HepG2 (cell line): ENCODE results near the gene FJX1. TPM values are rescaled to one million over a fixed set of nuclear protein-coding genes. Genes with fewer than 3 reads are reported as not detected.

Experiments used
- ADNP ChIP-seq: sonication (generic); formaldehyde crosslinking; IDR thresholded peaks from 2 replicates; pipeline ENCODE4 v1.4.0; 2020; ENCODE audit warnings: missing genetic modification reagents
- ARID4A ChIP-seq: sonication (generic); formaldehyde crosslinking; IDR thresholded peaks from 2 replicates; pipeline ENCODE4 v1.5.0; 2020; ENCODE audit warnings: mild to moderate bottlenecking, missing genetic modification reagents, borderline replicate concordance
- DMAP1 ChIP-seq: IDR thresholded peaks from 2 replicates; pipeline ENCODE4 v1.6.1; 2016
- E2F1 ChIP-seq: sonication (generic); formaldehyde crosslinking; IDR thresholded peaks from 2 replicates; pipeline ENCODE4 v1.5.0; 2020; ENCODE audit warnings: missing genetic modification reagents
- MLXIP ChIP-seq: sonication (generic); formaldehyde crosslinking; IDR thresholded peaks from 2 replicates; pipeline ENCODE4 v1.9.0; 2021; ENCODE audit warnings: missing genetic modification reagents, borderline replicate concordance
- NR2F2 ChIP-seq: IDR thresholded peaks from 2 replicates; pipeline ENCODE4 v1.6.1; 2012; ENCODE audit warnings: low read depth, inconsistent platforms, borderline replicate concordance
- NRL ChIP-seq: sonication (generic); formaldehyde crosslinking; IDR thresholded peaks from 2 replicates; pipeline ENCODE4 v1.5.0; 2020; ENCODE audit warnings: missing genetic modification reagents, mild to moderate bottlenecking, moderate library complexity, borderline replicate concordance
- REPIN1 ChIP-seq: sonication (generic); formaldehyde crosslinking; IDR thresholded peaks from 2 replicates; pipeline ENCODE4 v1.8.0; 2022; ENCODE audit warnings: missing genetic modification reagents, low read depth, mild to moderate bottlenecking, borderline replicate concordance
- SIX1 ChIP-seq: sonication (generic); formaldehyde crosslinking; IDR thresholded peaks from 2 replicates; pipeline ENCODE4 v1.4.0; 2020; ENCODE audit warnings: missing genetic modification reagents, borderline replicate concordance
- ZBTB1 ChIP-seq: sonication (generic); formaldehyde crosslinking; IDR thresholded peaks from 2 replicates; pipeline ENCODE4 v1.4.0; 2020; ENCODE audit warnings: missing genetic modification reagents, borderline replicate concordance
- ZMYM2 ChIP-seq: sonication (generic); formaldehyde crosslinking; IDR thresholded peaks from 2 replicates; pipeline ENCODE4 v1.8.0; 2022; ENCODE audit warnings: mild to moderate bottlenecking, missing genetic modification reagents
- ZNF263 ChIP-seq: sonication (generic); formaldehyde crosslinking; IDR thresholded peaks from 2 replicates; pipeline ENCODE4 v1.4.0; 2020; ENCODE audit warnings: missing genetic modification reagents
- ZNF530 ChIP-seq: sonication (generic); formaldehyde crosslinking; IDR thresholded peaks from 2 replicates; pipeline ENCODE4 v1.5.0; 2020; ENCODE audit warnings: low read depth, mild to moderate bottlenecking, missing genetic modification reagents
- ZNF737 ChIP-seq: sonication (generic); formaldehyde crosslinking; IDR thresholded peaks from 2 replicates; pipeline ENCODE4 v1.5.0; 2020; ENCODE audit warnings: missing genetic modification reagents, mild to moderate bottlenecking, borderline replicate concordance
- polyA plus RNA-seq, 8 experiments: library from polyadenylated mRNA; depleted of rRNA in 3 of 8; stranded (reverse) in 7 of 8; unstranded in 1 of 8; fragments of >200 nt; fragmentation: Illumina TruSeq in 4 of 8; extraction: Trizol in 4 of 8; gene quantifications; 2 replicates each; pipeline versions ENCODE4 v1.2.1 to v1.2.3, GENCODE V29; 2011 to 2016; ENCODE audit warnings: low read depth in 4 of 8, missing spikeins in 1 of 8, mixed read lengths in 1 of 8; ENCODE audit not compliant: insufficient read depth in 1 of 8
- total RNA-seq, 5 experiments: library from RNA; depleted of rRNA; stranded (reverse); fragments of >200 nt; fragmentation: Illumina TruSeq; extraction: Trizol; gene quantifications; 2 replicates each; pipeline ENCODE4 v1.2.3, GENCODE V29; 2016; ENCODE audit warnings: low read depth in 1 of 5
- TF ChIP-seq, protein P1 (sequence below): sonication (generic); formaldehyde crosslinking; IDR thresholded peaks from 2 replicates; pipeline ENCODE4 v1.4.0; 2020; ENCODE audit warnings: missing genetic modification reagents
- TF ChIP-seq, protein P2 (sequence below): IDR thresholded peaks from 2 replicates; pipeline ENCODE4 v1.6.1; 2016; ENCODE audit warnings: missing compliant biosample characterization, missing genetic modification reagents, borderline replicate concordance

The FJX1 gene
- total and polyA plus RNA-seq, 2 of the 13 experiments (the other 11 are each of a cell fraction or from before 2014, with no cell fraction given) = 0.40 to 0.82 TPM

DNA sequence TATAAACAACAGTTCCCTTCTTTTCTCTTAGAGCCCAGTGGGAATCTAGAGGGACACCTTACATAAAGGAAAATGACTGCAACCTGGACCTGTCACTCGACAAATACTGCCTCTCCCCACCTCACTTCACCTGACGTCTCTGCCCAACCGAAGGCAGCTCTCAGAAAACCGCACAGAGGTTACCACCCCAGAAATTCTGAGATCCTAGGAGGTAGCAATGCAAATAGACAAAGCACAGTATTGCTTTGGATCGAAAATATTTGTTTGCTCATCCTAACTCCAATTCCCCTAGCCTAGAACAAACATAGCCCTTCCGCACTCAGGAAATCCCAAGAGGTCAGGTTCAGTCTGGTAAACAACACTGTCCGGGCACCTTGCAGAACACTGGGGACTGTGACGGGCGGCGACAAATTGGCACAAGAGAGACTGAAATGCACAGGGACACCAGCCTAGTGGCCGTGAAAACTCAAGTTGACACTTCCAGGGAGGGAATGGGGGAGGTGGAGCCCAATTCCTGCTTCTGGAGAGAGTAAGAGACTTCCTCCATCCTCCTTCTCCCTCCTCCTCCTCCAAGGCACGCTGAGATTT lies 43.9 kb downstream of the FJX1 start (continued):
- TF ChIP-seq, protein P1, sequence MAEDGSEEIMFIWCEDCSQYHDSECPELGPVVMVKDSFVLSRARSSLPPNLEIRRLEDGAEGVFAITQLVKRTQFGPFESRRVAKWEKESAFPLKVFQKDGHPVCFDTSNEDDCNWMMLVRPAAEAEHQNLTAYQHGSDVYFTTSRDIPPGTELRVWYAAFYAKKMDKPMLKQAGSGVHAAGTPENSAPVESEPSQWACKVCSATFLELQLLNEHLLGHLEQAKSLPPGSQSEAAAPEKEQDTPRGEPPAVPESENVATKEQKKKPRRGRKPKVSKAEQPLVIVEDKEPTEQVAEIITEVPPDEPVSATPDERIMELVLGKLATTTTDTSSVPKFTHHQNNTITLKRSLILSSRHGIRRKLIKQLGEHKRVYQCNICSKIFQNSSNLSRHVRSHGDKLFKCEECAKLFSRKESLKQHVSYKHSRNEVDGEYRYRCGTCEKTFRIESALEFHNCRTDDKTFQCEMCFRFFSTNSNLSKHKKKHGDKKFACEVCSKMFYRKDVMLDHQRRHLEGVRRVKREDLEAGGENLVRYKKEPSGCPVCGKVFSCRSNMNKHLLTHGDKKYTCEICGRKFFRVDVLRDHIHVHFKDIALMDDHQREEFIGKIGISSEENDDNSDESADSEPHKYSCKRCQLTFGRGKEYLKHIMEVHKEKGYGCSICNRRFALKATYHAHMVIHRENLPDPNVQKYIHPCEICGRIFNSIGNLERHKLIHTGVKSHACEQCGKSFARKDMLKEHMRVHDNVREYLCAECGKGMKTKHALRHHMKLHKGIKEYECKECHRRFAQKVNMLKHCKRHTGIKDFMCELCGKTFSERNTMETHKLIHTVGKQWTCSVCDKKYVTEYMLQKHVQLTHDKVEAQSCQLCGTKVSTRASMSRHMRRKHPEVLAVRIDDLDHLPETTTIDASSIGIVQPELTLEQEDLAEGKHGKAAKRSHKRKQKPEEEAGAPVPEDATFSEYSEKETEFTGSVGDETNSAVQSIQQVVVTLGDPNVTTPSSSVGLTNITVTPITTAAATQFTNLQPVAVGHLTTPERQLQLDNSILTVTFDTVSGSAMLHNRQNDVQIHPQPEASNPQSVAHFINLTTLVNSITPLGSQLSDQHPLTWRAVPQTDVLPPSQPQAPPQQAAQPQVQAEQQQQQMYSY (CRISPR knock-in tag) = no peak
- TF ChIP-seq REPIN1 = no peak; the same call in 1 of the 2 replicates
- no peak for TF ChIP-seq ZNF530
- no peak for TF ChIP-seq NRL (CRISPR knock-in tag)
- no peak for TF ChIP-seq MLXIP
- no peak for TF ChIP-seq E2F1 (CRISPR knock-in tag)
- TF ChIP-seq NR2F2 = peak; percentile 93
- no peak for TF ChIP-seq ADNP (CRISPR knock-in tag)
- TF ChIP-seq SIX1 (CRISPR knock-in tag) = peak; percentile 77; the same call in 1 of the 2 replicates
- TF ChIP-seq, protein P2, sequence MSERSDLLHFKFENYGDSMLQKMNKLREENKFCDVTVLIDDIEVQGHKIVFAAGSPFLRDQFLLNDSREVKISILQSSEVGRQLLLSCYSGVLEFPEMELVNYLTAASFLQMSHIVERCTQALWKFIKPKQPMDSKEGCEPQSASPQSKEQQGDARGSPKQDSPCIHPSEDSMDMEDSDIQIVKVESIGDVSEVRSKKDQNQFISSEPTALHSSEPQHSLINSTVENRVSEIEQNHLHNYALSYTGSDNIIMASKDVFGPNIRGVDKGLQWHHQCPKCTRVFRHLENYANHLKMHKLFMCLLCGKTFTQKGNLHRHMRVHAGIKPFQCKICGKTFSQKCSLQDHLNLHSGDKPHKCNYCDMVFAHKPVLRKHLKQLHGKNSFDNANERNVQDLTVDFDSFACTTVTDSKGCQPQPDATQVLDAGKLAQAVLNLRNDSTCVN (CRISPR knock-in tag) = no peak
- TF ChIP-seq ZMYM2 (CRISPR knock-in tag) = 0 out of 2 replicates have a peak, but pooled peaks have one; percentile 26
- TF ChIP-seq ZNF737 (CRISPR knock-in tag) = no peak
- peak; percentile 79 for TF ChIP-seq ZNF263
- no peak for TF ChIP-seq ZBTB1 (CRISPR knock-in tag)
- no peak for TF ChIP-seq ARID4A (CRISPR knock-in tag)
- no peak for TF ChIP-seq DMAP1 (CRISPR knock-in tag)
